ENCODE results near the gene ZSCAN1.
"Not testable (repeated sequence)": the region's sequence is repeated elsewhere in the genome, so short reads cannot be mapped to it uniquely, and the experiment has no call there.

Gene ZSCAN1

GRCh38 chr19:58003174-58003828 is 30.5 kb upstream of the ZSCAN1 start:
- CTCF ChIA-PET: interaction anchor here (1.1 to 1.6 kb wide), 3 partner anchors 15 to 517 kb away, joined by 3 to 4 read pairs (median 3); partner anchors contain the start of gene ZBTB45
- TF ChIP-seq CTCF (IDR thresholded peaks at IDR 0.05; ENCODE audit: control extremely low read depth, extremely low read depth, low read depth, missing control alignments): no peak
- POLR2A ChIA-PET: no interaction called here
- DNase-seq (ENCODE audit: extremely low spot score): no peak

- POLR2A ChIA-PET: no interaction called here
- CTCF ChIA-PET: no interaction called here
- no peak for DNase-seq (ENCODE audit: extremely low spot score)
- TF ChIP-seq CTCF (IDR thresholded peaks at IDR 0.05; ENCODE audit: control extremely low read depth, extremely low read depth, low read depth, missing control alignments): no peak
Observed at GRCh38 chr19:58007285-58007684, 26.5 kb upstream of the ZSCAN1 start.

DNA sequence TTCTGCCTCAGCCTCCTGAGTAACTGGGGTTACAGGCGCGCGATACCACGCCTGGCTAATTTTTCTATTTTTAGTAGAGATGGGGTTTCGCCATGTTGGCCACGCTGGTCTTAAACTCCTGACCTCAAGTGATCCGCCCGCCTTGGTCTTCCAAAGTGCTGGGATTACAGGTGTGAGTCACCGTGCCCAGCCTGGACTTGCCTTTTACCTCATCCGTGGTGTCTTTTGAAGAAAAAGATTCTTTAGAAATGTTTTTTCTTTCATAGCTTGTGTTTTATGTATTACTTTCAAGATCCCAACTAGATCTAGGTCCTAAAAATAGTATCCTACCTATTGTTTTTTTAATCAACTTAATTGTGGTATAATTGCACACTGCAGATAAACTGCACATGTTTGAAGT is 24.9 kb upstream of the ZSCAN1 start:
- POLR2A ChIA-PET; DNase-seq (ENCODE audit: extremely low spot score); CTCF ChIA-PET: not testable (repeated sequence)

GRCh38 chr19:58009301-58009665 is 24.5 kb upstream of the ZSCAN1 start:
- TF ChIP-seq CTCF (IDR thresholded peaks at IDR 0.05; ENCODE audit: control extremely low read depth, extremely low read depth, low read depth, missing control alignments): no peak
- POLR2A ChIA-PET: no interaction called here
- CTCF ChIA-PET: no interaction called here
- no peak for DNase-seq (ENCODE audit: extremely low spot score)

- CTCF ChIA-PET: no interaction called here
- POLR2A ChIA-PET: no interaction called here
Observed at GRCh38 chr19:58009666-58010301, 24.0 kb upstream of the ZSCAN1 start.

GRCh38 chr19:58010507-58010906 is 23.3 kb upstream of the ZSCAN1 start:
- ChIA-PET POLR2A (no interaction called here), CTCF (interaction anchor here (1.2 kb wide), 1 partner anchor 9 kb away, joined by 3 read pairs; no protein-coding TSS in a partner anchor)
- no peak for DNase-seq (ENCODE audit: extremely low spot score)
- TF ChIP-seq CTCF (IDR thresholded peaks at IDR 0.05; ENCODE audit: control extremely low read depth, extremely low read depth, low read depth, missing control alignments): no peak

More at GRCh38 chr19:58009666-58010301, 24.0 kb upstream of the ZSCAN1 start:
- peak; percentile 50 for DNase-seq (ENCODE audit: extremely low spot score)
- TF ChIP-seq CTCF (IDR thresholded peaks at IDR 0.05; ENCODE audit: control extremely low read depth, extremely low read depth, low read depth, missing control alignments): no peak

DNA sequence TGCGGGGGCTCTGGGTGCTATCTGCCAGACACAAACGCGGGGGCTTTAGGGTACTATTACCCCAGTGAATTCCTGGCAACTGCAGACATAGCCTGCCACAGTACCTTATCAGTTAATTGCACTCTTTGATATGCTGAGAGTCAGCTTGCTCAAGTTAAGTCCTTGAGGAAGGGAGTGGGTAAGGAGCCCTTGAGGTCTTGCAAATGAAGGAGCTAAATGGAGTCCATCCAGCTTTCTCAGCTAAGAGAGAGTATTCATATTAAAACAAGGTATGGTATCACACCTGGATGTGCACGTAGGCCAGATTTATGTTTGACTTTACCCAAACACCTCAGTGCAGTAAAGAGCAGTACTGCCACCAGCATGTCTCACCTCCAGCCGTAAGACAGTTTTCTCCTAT is 19.7 kb upstream of the ZSCAN1 start:
- DNase-seq (ENCODE audit: extremely low spot score): no peak
- TF ChIP-seq CTCF (IDR thresholded peaks at IDR 0.05; ENCODE audit: control extremely low read depth, extremely low read depth, low read depth, missing control alignments): no peak
- POLR2A ChIA-PET: no interaction called here
- CTCF ChIA-PET: no interaction called here

Measured in GM10248 (cell line).